HFF-Myc (cell line): ENCODE results near the gene MRM2.

Experiments used
- DNase-seq: peaks from one replicate; pipeline ENCODE4 v3.0.0-alpha.2; 2011; ENCODE audit warnings: low read depth; ENCODE audit errors: extremely low read depth
- H3K4me3 ChIP-seq: replicated peaks from 2 replicates; pipeline ENCODE4 v1.5.1; 2011; ENCODE audit warnings: low read depth, mild to moderate bottlenecking, control low read depth, low read length
- CTCF ChIP-seq: IDR thresholded peaks from 2 replicates; pipeline ENCODE4 v1.5.1; 2012; ENCODE audit warnings: mild to moderate bottlenecking, low read depth, low read length, control low read depth; ENCODE audit errors: missing control alignments

Gene MRM2

DNA sequence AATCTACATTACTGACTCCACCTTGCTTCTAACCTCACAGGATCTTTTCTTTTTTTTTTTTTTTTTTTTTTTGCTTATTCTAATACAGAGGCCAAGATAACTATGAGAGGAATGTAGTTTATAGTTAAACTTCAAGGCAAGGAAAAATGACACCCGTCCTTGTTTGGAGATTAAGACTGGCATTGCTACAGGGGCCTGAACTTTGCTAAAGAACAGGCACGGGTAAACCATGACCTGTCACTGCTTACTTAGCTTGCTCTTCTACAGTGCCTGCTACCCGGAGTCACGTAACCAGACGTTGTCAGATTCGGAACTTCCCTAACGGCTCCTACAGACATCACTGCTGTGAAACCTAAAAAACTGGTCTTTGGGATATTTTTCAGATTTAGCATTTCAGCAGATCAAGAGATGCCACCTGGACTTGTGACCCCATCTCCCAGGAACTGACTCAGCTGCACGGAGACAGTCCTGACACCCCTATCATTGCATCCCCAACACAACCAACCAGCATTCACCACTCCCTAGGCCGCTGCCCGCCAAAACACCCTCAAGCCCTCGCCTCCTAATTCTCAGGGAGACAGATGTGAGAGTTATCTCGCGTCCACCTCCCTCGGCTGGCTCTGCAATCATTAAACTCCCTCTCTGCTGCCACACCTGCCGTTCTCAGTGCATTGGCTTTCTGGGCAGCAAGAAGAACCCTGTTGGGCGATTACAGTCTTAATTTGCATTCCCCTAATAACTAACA lies 36.8 kb downstream of the MRM2 start:
- DNase-seq, result no peak
- H3K4me3 ChIP-seq, result no peak overlapping the region
- no peak for TF ChIP-seq CTCF

DNA sequence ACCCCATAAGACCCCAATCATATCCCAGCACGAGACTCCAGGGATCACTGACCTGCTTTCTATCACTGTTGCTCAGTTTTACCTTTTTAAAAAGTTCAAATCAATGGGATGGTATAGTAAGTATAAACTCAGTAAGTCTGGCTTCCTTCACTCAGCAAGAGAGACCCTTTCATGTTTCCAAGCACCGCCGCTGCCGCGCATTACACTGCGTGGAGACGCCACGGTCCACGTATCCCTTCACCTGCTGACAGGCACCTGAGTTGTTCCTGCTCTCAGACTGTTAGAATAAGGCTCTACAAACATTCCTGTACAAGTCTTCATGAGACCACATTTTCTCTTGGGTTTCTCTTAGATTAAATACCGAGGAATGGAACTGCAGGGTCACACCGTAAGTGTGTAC lies 37.6 kb downstream of the MRM2 start:
- no peak for TF ChIP-seq CTCF
- DNase-seq, result no peak
- H3K4me3 ChIP-seq, result no peak overlapping the region

GRCh38 chr7:2203766-2204300 lies 38.2 kb downstream of the MRM2 start:
- TF ChIP-seq CTCF, result no peak
- H3K4me3 ChIP-seq, result no peak overlapping the region
- no peak for DNase-seq

DNA sequence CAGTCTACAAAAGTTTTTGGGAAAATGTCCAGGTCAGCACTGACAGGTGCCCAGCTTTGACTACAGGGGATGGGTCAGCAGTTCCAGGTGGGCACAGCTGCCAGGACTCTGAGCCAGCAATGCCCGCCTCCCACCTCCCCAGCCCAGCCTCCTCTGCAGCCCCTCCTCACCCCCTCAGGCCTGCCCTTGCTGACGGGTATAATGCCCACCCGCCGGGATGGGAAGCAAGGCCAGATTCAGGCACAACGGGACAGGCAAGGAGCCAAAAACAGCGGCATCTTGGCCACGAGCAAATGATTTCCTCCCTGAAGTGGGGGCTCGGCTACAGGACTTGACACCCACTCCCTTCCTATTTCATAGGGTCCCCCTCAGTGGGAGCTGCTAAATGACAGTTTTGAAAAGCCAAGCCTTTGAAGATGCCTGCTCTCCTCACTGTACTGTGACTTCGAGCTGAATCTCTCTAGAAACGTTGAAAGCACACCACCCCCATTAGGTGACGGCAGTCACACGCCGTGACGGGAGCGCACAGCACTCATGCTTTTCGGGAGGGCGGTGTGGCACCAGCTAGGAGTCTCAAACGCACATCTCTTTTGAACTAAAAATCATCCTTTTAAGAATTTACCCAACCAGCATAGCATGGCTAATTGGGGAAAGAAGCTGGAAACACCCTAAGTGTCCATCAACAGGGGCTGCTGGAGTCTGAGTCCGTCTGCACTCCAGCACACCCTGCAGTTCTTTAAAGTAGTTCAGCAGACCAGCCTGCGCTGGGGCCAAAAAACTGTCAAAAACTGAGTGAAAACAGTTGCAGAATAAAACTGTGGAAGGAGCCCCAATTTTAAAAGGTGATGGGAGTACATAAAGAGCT lies 38.9 kb downstream of the MRM2 start:
- H3K4me3 ChIP-seq, result no peak overlapping the region
- TF ChIP-seq CTCF, result no peak
- DNase-seq, result no peak

GRCh38 chr7:2202361-2202761 lies 39.6 kb downstream of the MRM2 start:
- no peak overlapping the region for H3K4me3 ChIP-seq
- DNase-seq, result no peak
- no peak for TF ChIP-seq CTCF

GRCh38 chr7:2201686-2202360 lies 40.2 kb downstream of the MRM2 start:
- no peak for DNase-seq
- no peak overlapping the region for H3K4me3 ChIP-seq
- no peak for TF ChIP-seq CTCF
